GM23338 (cell line): ENCODE measurements around the gene GTSE1. TPM values are rescaled to one million over a fixed set of nuclear protein-coding genes. Genes with fewer than 3 reads are reported as not detected.

Experiments
- ATAC-seq: fragments of 200-7000 bp; cut with Tn5 transposase; 3 replicates; pipeline ENCODE4 v1.9.1; 2020
- DNase-seq: peaks from one replicate; pipeline ENCODE4 v3.0.0-alpha.2; 2015; ENCODE audit warnings: low spot score
- H2AFZ ChIP-seq: fragments of 200-600 bp; sonication (generic); 2 replicates; pipeline ENCODE4 v1.8.0; 2016; ENCODE audit warnings: antibody characterized with exemption, mild to moderate bottlenecking, moderate library complexity
- H3F3A ChIP-seq: fragments of 200-600 bp; sonication (generic); replicated peaks from 2 replicates; pipeline ENCODE4 v1.8.0; 2017; ENCODE audit warnings: antibody characterized with exemption, mixed run types, low read depth
- H3K27ac ChIP-seq: fragments of 200-600 bp; sonication (generic); 2 replicates; pipeline ENCODE4 v1.6.1; 2016; ENCODE audit warnings: low read depth
- H3K27me3 ChIP-seq: fragments of 200-600 bp; sonication (generic); 2 replicates; pipeline ENCODE4 v1.8.0; 2016; ENCODE audit warnings: mild to moderate bottlenecking, mixed run types, moderate library complexity; ENCODE audit not compliant: insufficient read depth
- H3K36me3 ChIP-seq: fragments of 200-600 bp; sonication (generic); 2 replicates; pipeline ENCODE4 v1.8.0; 2016; ENCODE audit warnings: mild to moderate bottlenecking; ENCODE audit not compliant: insufficient read depth
- H3K4me1 ChIP-seq: fragments of 200-600 bp; sonication (generic); 2 replicates; pipeline ENCODE4 v1.8.0; 2016; ENCODE audit warnings: mild to moderate bottlenecking, moderate library complexity; ENCODE audit not compliant: insufficient read depth
- H3K4me2 ChIP-seq: fragments of 200-600 bp; sonication (generic); 2 replicates; pipeline ENCODE4 v1.7.1; 2017; ENCODE audit warnings: mixed run types
- H3K4me3 ChIP-seq: fragments of 200-600 bp; sonication (generic); 2 replicates; pipeline ENCODE4 v1.6.1; 2016; ENCODE audit warnings: mixed run types
- H3K79me2 ChIP-seq: fragments of 200-600 bp; sonication (generic); replicated peaks from 2 replicates; pipeline ENCODE4 v1.8.0; 2017; ENCODE audit warnings: mild to moderate bottlenecking; ENCODE audit not compliant: insufficient read depth
- H3K9me2 ChIP-seq: fragments of 200-600 bp; sonication (generic); 2 replicates; pipeline ENCODE4 v1.8.0; 2017; ENCODE audit not compliant: insufficient read depth
- H4K20me1 ChIP-seq: fragments of 200-600 bp; sonication (generic); replicated peaks from 2 replicates; pipeline ENCODE4 v1.8.0; 2017; ENCODE audit warnings: mild to moderate bottlenecking; ENCODE audit not compliant: insufficient read depth
- H3K27ac Mint-ChIP-seq: 2 replicates; pipeline ENCODE4 v1.8.0; 2020; ENCODE audit warnings: inconsistent platforms, mild to moderate bottlenecking, moderate library complexity, mixed read lengths
- H3K27me3 Mint-ChIP-seq: 3 replicates; pipeline ENCODE4 v1.8.0; 2022; ENCODE audit warnings: low read depth, mild to moderate bottlenecking, moderate library complexity, mixed read lengths, inconsistent platforms; ENCODE audit not compliant: insufficient read depth, poor library complexity
- H3K36me3 Mint-ChIP-seq: 3 replicates; pipeline ENCODE4 v1.8.0; 2021; ENCODE audit warnings: low read depth, mild to moderate bottlenecking, inconsistent platforms, moderate library complexity, mixed read lengths
- H3K4me1 Mint-ChIP-seq: 3 replicates; pipeline ENCODE4 v1.8.0; 2020; ENCODE audit warnings: mild to moderate bottlenecking, inconsistent platforms, mixed read lengths
- H3K4me3 Mint-ChIP-seq: 3 replicates; pipeline ENCODE4 v1.8.0; 2021; ENCODE audit warnings: moderate library complexity, mild to moderate bottlenecking, inconsistent platforms, mixed read lengths
- H3K9me3 Mint-ChIP-seq: 3 replicates; pipeline ENCODE4 v1.8.0; 2020; ENCODE audit warnings: moderate library complexity, mild to moderate bottlenecking, inconsistent platforms, mixed read lengths
- CREB1 ChIP-seq: fragments of 250-450 bp; sonication (Bioruptor Pico); IDR thresholded peaks from 2 replicates; pipeline ENCODE4 v1.5.0; 2020; ENCODE audit warnings: low read depth, mild to moderate bottlenecking, moderate library complexity
- ETS1 ChIP-seq: IDR thresholded peaks from 2 replicates; pipeline ENCODE4 v1.6.1; 2016; ENCODE audit warnings: antibody characterized with exemption
- EZH2 ChIP-seq: fragments of 200-600 bp; sonication (generic); IDR thresholded peaks from one replicate; pipeline ENCODE4 v1.8.0; 2017; ENCODE audit warnings: antibody characterized with exemption, mild to moderate bottlenecking, low read depth; ENCODE audit not compliant: unreplicated experiment
- EZH2phosphoT487 ChIP-seq: fragments of 200-600 bp; sonication (generic); IDR thresholded peaks from one replicate; pipeline ENCODE4 v1.8.1; 2018; ENCODE audit warnings: antibody characterized with exemption; ENCODE audit not compliant: unreplicated experiment
- JUNB ChIP-seq: IDR thresholded peaks from one replicate; pipeline ENCODE4 v1.6.1; 2016; ENCODE audit warnings: antibody characterized with exemption; ENCODE audit not compliant: unreplicated experiment
- NANOG ChIP-seq: IDR thresholded peaks from 2 replicates; pipeline ENCODE4 v1.6.1; 2016; ENCODE audit warnings: antibody characterized with exemption, borderline replicate concordance
- POLR2AphosphoS5 ChIP-seq: IDR thresholded peaks from 2 replicates; pipeline ENCODE4 v1.6.1; 2016; ENCODE audit warnings: antibody characterized with exemption, low read depth
- REST ChIP-seq: IDR thresholded peaks from one replicate; pipeline ENCODE4 v1.6.1; 2018; ENCODE audit warnings: antibody characterized with exemption; ENCODE audit not compliant: unreplicated experiment
- ZNF114 ChIP-seq: fragments of 250-450 bp; sonication (Bioruptor Pico); IDR thresholded peaks from 2 replicates; pipeline ENCODE4 v1.5.0; 2020; ENCODE audit warnings: mild to moderate bottlenecking, moderate library complexity
- ZNF331 ChIP-seq: fragments of 250-450 bp; sonication (Bioruptor Pico); IDR thresholded peaks from 2 replicates; pipeline ENCODE4 v1.5.0; 2020; ENCODE audit warnings: low read depth, mild to moderate bottlenecking, moderate library complexity
- ZNF462 ChIP-seq: fragments of 250-450 bp; sonication (Bioruptor Pico); IDR thresholded peaks from 2 replicates; pipeline ENCODE4 v1.5.0; 2020; ENCODE audit warnings: mild to moderate bottlenecking, moderate library complexity
- polyA plus RNA-seq: library from polyadenylated mRNA; unstranded; fragments of >200 nt; fragmentation: Nextera tagmentation; extraction: Ambion mirVana; gene quantifications from 2 replicates; pipeline ENCODE4 v1.2.1, GENCODE V29; 2016
- total RNA-seq: library from RNA; depleted of rRNA; stranded (reverse); fragments of >200 nt; shearing (Covaris generic); gene quantifications from 2 replicates; pipeline ENCODE4 v1.2.3, GENCODE V29; 2014
- TF ChIP-seq, protein P1 (sequence below), 2 experiments: fragments of 200-600 bp in 1 of 2; sonication (generic) in 1 of 2; conservative IDR thresholded peaks; 2 replicates each; pipeline versions ENCODE4 v1.5.1 to v1.6.1; 2016 to 2017; ENCODE audit warnings: antibody characterized with exemption in 2 of 2, low read depth in 2 of 2, mild to moderate bottlenecking in 2 of 2, moderate library complexity in 1 of 2

Gene GTSE1
- total and polyA plus RNA-seq, 2 experiments from 2014 or later = 26.3 to 28.6 TPM

- TF ChIP-seq REST = no peak
- TF ChIP-seq NANOG = no peak
- TF ChIP-seq ZNF114 (CRISPR knock-in tag) = no peak
- TF ChIP-seq CREB1 = no peak
Measured at GRCh38 chr22:46297151-46297812, 612 bp downstream of the GTSE1 start (continued).

DNA sequence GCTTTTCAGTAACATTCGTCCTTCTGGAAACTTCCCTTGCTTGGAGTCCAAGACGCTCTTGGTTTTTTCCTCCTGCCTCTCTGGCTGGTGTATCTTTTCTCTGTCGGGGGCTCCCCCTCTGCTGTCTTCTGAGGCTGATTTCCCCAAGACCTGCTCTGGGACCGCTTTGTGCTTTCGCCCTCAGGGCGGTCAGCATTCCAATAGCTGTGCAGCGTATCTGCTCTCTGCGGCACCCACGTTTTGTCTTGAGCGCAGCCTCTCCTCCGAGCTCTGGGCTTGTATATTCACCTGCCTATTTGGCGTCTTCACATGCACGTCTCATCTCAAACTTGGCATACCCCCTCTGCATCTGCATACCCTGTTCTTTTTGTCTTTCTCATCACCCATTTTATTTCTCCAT lies 2.4 kb downstream of the GTSE1 start:
- DNase-seq (no peak), ATAC-seq (no peak)
- H3K9me2 ChIP-seq = no peaks in the 10 kb centered on the region
- Mint-ChIP-seq H3K36me3 (peaks cover 36% of the 10 kb centered on the region), H3K9me3 (peaks cover 2% of the 10 kb centered on the region; the same call in 1 of the 3 replicates), H3K27ac (no peak overlapping the region), H3K27me3 (peaks cover 14% of the 10 kb centered on the region), H3K4me3 (peak overlapping the region; percentile 90), H3K4me1 (peaks cover 19% of the 10 kb centered on the region)
- no peak overlapping the region for H3K27ac ChIP-seq
- peaks cover 10% of the 10 kb centered on the region; the same call in 1 of the 2 replicates for H4K20me1 ChIP-seq
- H3K36me3 ChIP-seq = no peaks in the 10 kb centered on the region; the same call in 1 of the 2 replicates
- H2AFZ ChIP-seq = no peak overlapping the region
- peaks cover 10% of the 10 kb centered on the region for H3K4me1 ChIP-seq
- H3K4me3 ChIP-seq = no peak overlapping the region
- H3F3A ChIP-seq = no peaks in the 10 kb centered on the region; the same call in 1 of the 2 replicates
- H3K4me2 ChIP-seq = no peak overlapping the region
- peaks cover 50% of the 10 kb centered on the region for H3K79me2 ChIP-seq
- no peaks in the 10 kb centered on the region for H3K27me3 ChIP-seq
- TF ChIP-seq CREB1 (no peak), EZH2 (no peak), ZNF462 (CRISPR knock-in tag) (no peak), ETS1 (no peak), EZH2phosphoT487 (no peak), POLR2AphosphoS5 (no peak), JUNB (no peak), ZNF331 (no peak), NANOG (no peak), ZNF114 (CRISPR knock-in tag) (no peak)
- TF ChIP-seq, protein P1, sequence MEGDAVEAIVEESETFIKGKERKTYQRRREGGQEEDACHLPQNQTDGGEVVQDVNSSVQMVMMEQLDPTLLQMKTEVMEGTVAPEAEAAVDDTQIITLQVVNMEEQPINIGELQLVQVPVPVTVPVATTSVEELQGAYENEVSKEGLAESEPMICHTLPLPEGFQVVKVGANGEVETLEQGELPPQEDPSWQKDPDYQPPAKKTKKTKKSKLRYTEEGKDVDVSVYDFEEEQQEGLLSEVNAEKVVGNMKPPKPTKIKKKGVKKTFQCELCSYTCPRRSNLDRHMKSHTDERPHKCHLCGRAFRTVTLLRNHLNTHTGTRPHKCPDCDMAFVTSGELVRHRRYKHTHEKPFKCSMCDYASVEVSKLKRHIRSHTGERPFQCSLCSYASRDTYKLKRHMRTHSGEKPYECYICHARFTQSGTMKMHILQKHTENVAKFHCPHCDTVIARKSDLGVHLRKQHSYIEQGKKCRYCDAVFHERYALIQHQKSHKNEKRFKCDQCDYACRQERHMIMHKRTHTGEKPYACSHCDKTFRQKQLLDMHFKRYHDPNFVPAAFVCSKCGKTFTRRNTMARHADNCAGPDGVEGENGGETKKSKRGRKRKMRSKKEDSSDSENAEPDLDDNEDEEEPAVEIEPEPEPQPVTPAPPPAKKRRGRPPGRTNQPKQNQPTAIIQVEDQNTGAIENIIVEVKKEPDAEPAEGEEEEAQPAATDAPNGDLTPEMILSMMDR (conservative IDR thresholded peaks at IDR 0.05; ENCODE audit: low read depth in 2 of 2) = no peak
